OCI-M1 (cell line): ENCODE results near the gene SLC6A2.

Source experiments
- DNase-seq: peaks from one replicate; lab custom pipeline; 2025; lab: John Stamatoyannopoulos, UW

The SLC6A2 gene

DNA sequence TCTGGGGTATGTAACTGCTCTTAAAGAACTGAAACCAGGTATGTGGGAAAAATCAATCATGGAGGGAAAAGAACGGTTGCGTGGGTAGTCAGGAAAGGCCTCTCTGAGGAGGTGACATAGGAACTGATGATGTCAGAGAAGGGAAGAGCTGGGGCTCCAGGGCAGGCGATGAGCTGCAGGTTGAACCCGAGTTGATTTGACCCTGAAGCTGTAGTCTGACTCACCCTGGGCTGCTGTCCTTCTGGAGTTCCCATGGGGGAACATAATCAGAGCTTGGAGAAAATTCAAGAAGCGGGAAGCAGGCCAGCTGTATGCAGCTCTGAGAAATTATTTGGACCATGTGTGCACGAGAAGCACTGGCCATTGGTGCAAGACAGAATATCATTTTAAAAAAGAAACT lies 16.7 kb downstream of the SLC6A2 start:
- DNase-seq = no peak

DNA sequence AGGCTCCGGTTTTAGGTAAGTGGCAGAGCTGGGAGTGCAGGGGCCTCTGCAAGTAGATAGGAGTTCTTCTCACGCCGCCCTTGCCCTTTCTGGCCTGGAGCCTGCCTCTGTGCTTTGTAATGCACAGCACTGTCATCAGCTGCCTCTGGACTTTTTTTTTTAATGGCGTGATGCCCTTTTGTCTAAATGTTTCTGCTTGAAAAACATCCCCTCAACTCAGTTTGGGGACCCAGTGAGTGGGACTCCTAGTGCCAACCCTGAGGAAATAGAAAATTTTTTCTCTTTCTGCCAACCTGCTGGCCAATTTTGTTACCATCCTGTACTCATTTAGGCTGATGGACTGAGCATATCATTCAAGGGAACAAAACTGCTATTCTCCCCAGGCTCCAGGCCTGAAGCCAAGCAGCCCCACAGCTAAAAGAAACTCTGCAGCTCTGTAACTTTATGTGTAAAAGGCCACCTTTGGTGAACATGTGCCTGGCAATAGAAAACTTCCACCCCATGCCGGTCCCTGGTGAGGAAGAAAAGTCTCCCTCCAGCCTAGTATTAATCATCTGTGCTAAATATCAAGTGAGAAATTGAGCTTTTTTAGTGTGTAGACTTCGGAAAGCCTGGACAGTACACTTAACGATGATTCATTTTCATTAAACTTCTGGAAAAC lies 22.5 kb downstream of the SLC6A2 start:
- DNase-seq = no peak

DNA sequence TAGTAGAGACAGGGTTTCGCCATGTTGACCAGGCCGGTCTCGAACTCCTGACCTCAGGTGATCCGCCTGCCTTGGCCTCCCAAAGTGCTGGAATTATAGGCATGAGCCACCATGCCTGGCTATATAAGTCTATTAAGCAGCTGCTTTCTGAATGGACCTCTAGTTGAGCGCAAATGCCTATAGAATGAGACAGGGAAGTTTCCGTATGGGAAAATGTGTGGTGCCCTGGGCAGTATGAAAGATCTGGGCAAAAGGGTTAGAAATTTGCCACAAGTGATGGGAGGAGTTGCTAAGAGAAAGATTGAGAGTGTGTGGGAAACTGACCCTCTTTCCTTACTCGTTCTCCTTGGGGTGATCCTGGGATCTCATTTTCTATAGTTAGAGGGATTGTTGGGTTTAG lies 26.3 kb downstream of the SLC6A2 start:
- no peak for DNase-seq

DNA sequence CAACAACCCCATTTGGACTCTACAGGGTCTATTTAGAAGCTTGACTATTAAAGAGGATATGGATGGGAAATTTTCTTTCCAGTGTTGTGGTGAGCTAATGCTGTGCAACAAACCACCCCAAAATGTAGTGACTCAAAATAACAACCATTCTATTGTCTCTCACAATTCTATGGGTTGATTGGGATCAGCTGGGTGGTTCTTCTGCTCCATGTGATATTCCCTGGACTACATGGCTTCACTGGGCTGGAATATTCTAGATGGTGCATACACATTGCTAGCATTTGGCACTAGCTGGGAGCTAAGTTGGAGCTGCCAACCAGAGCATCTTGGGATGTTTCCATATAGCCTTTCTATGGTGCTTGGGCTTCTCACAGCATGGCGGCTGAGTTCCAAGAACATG lies 30.2 kb downstream of the SLC6A2 start:
- no peak for DNase-seq

DNA sequence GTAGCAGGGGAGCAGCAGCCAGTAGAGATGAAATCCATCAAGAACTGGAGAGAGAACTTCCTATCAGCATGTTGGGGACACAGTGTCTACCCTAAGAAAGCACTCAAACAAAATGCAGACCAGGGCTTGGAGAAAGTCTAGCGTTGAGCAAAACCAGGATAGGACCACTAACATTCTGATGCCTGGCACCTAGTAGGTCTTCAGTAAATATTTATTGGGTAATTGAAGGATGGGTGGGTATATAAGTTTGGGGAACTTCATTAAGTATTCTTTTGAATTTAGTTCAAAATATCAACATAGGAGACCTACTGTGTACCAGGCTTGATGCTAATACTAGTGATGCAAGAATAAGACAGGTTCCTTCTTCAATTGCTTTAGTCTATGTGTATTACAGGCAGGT lies 30.9 kb downstream of the SLC6A2 start:
- no peak for DNase-seq

DNA sequence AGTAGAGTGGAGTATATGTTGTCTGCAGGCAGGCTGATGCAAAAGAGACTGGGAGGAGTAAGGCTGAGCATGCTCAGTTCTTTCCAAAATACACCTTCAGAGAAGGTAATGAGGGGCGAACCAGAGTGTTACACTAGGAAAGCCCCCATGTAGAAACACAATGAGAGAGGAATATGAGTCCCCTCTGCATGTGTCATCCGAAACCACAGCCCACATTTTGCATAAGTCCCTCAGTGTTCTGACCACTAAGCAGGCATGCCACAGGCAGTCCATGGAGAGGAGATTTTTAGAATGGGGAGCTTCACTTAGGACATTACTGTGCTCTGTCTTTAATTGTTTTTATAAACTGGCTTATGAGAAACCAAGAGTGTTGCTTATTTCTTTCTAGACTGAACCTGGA lies 32.0 kb downstream of the SLC6A2 start:
- no peak for DNase-seq

DNA sequence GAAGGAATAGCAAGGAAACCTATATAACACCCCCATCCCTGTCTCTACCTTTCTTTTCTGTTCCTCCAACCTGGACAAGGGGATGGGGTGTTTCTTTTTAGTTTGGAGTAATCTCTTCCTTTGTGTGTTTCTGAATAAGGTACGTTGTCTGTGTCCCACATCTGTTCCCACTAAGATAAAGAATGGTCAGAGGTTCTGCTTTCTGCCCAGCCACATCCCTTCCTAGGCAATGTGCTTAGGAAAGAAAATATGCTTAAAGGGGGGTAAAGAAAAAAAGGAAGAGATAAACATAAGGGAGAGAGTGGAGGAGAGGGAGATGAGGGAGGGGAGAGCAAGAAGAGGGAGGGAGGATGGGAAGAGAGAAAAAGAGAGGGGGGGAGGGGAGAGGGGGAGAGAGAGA lies 35.1 kb downstream of the SLC6A2 start:
- peak; percentile 10 for DNase-seq

DNA sequence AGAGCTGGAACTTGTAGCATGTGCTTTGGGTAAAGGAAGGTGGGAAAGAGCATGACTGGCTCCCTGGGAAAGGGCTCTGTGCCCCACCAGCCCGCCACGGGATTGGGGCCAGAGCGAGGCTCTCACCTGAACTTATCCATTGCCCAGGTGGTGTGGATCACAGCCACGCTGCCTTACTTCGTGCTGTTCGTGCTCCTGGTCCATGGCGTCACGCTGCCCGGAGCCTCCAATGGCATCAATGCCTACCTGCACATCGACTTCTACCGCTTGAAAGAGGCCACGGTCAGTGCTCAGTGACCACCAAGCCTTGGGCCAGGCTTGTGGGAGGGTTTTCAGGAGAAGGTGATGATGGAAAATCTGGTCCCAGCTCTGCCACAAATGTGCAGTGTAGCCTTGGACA lies 36.0 kb downstream of the SLC6A2 start:
- no peak for DNase-seq

DNA sequence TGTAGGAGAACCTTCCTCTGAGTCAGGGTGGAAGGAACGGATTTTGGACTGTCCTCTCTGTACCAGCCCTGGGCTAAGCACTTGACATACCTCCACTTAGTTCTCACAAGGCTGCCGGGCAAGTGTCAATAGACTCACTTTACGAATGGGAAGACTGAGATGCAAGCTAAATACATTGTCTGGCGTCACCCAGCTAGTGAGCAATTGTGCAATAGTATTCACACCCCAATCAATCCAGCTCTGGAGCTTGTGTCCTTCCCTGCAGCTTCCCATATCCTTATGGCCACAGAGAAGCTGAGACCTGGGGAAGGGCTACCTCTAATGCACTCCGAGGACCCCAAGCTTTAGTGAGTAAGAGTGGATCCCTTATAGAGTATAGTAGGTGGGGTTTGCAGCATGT lies 39.8 kb downstream of the SLC6A2 start:
- no peak for DNase-seq

DNA sequence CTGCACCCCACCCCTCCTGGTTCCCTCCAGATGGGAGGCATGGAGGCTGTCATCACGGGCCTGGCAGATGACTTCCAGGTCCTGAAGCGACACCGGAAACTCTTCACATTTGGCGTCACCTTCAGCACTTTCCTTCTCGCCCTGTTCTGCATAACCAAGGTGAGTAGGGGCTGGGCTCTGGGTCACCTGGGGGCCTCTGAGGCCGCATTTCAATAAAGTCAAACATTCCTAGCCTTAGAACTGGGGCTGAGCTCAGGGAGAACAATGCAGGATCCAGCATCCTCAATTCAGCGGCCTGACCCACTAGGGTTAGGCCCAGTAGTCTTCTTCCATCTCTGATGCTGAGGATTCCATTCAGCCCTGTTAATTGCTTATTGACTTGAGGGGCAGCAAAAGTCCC lies 42.1 kb downstream of the SLC6A2 start:
- DNase-seq = no peak

DNA sequence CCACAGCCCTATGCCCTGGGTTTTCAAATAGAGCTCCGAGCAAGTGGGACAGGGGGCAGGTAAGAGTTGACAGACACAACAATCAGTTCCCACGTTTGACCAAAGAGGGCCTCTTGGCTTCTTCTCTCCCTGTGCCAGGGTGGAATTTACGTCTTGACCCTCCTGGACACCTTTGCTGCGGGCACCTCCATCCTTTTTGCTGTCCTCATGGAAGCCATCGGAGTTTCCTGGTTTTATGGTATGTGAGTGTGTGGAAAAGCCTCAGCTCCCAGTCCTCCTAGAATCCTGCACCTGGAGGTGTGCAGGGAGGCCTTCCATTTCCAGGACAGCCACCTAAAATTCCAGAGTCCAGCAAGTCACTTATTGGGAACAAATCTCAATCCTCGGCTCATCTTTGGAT lies 42.5 kb downstream of the SLC6A2 start:
- DNase-seq = no peak

DNA sequence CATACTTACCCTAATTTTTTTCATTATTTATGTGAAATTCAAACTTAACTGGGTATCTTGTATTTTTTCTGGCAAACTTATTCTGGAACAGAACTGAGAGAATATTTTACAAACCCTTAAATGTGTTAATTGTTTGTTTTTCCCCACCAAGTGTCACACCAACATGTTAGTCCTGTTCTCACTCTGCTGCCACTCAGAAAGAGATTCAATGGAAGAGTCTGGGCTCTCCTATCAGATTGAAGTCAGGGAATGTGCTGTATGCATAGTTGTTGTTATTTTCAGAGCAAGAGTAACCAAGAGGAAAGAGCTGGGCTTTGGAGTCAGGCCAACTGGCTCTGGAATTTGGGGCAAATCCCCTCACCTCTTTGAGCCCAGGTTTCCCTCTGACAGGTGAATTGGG lies 43.2 kb downstream of the SLC6A2 start:
- no peak for DNase-seq

DNA sequence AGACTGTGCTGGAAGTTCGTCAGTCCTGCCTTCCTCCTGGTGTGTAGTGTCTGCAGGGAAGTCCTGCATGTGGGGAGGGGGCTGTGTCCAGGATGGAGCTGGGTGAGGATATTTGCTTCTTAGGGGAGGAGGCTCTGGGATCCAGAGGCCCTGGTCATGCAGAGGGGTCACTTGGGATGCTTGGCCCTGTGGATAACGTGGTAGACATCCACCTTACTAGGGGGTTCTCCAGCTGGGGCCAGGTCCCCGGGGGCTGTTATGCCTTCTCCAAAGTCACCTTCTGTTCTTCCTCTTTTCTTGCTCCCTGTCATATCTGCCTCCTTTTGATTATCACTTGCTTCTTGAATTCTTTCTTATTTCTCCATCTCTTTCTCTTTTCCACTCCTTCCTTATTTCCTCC lies 43.8 kb downstream of the SLC6A2 start:
- DNase-seq = no peak

DNA sequence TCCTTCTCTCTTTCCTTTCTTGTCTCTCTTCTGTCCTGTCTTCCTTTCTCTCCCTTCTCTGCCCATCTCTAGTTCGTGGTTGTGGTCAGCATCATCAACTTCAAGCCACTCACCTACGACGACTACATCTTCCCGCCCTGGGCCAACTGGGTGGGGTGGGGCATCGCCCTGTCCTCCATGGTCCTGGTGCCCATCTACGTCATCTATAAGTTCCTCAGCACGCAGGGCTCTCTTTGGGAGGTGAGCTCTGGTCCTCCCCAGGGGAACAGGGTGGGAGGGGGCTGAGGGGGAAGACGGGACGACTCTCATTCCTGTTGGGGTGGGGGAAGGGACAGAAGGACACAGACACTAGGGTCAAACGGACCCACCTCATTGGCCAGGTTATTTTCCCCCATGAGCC lies 44.3 kb downstream of the SLC6A2 start:
- no peak for DNase-seq

DNA sequence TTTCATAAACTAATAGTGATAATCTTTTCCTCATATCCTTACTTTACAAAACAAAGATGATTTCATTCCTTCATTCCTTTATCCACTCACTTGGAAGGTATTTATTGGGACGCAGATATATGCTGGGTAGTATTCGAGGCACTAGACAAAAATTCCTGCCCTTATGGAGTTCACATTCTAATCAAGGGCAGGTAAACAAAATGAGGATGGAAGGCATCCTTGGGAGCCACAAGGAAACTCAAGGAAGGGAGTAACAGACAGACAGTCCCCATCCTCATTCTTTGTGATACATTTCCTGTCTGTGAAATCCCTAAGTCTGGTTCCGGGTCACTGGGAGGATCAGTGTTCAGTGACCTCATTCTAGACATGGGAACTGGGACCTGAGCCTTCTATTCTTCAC lies 45.2 kb downstream of the SLC6A2 start:
- DNase-seq = no peak

DNA sequence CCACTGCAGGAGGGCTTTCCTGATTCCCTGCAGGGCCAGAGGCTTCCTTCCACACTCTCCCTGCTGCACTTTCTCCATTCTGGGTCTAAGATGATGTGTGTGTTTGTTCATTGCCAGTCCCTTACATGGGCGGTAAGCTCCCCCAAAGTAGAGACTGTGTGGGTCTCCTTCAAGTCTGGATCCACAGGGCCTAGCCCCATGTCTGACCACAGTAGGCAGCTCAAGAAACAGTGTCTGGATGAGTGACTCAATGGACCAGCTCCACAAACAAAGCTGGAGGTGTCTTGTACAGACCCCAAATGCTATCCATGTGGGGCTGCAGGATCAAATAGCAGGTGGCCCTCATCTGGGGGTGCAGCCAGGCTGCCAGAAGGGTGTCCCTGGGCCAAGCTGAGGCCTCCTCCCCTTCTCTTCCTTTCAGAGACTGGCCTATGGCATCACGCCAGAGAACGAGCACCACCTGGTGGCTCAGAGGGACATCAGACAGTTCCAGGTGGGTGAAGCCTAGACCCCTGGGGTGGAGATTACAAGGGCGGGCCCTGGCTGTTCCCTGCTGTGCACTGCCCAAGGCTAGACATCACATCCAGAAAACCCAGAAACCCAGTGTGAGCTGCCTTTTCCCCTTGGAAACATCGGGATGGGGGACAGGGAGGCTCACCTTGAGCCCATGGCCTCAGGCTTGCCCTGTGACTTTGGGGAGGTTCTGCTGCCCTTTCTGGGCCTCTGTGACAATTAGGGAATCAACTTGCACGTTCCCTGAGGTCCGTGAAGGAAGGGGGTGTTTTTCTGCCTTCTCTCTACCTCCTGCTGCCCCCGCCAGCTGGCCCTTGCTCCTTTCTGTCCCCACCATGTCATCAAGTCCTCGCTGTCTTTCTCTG lies 45.9 kb downstream of the SLC6A2 start:
- DNase-seq = peak; percentile 57

DNA sequence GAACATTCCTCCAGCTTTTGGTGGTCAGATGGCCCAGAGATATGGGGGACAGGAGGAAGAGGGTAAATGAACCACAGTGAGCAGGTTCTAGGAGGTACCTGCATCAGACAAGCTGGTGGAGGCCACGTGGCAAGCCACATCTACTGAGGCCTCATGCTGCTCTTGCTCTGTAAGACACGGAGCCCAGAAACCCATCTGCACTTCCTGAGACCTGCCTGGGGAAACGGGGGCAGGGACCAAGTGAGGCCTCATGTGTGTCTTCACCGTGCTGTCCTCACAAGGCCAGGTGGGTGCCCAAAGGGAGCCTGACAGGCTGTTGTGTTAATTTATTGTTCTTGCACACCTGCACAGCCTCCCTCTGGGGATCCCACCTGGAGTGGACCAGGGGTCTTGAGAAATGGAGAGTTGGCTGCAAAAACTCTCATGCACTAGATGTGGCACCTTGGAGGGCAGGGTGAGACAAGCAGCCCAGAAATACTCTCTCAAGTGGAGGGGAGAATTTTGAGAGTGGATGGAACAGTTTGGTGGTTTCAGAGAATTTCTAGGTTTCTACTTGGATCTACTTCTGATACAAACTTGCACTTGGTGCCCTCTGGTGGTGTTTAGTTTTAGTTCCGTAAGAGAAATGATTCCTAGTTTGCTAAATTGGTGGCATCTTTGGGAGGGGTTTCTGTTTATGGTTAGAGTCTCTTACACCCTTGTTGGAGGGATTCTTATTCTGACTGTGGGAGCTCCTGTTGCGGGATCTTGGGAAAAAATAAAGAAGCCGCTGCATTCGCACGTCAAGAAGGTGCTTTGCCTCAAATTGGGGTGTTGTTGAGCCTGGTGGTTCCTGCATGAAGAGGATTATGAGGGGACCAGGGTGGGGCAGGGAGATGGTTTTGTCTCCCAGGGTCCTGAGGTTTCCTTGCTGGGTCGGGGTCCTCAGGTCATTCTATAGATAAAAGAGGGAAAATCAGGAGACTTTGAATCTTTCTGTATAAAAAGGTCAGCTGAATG lies 47.5 kb downstream of the SLC6A2 start:
- DNase-seq = peak; percentile 55

DNA sequence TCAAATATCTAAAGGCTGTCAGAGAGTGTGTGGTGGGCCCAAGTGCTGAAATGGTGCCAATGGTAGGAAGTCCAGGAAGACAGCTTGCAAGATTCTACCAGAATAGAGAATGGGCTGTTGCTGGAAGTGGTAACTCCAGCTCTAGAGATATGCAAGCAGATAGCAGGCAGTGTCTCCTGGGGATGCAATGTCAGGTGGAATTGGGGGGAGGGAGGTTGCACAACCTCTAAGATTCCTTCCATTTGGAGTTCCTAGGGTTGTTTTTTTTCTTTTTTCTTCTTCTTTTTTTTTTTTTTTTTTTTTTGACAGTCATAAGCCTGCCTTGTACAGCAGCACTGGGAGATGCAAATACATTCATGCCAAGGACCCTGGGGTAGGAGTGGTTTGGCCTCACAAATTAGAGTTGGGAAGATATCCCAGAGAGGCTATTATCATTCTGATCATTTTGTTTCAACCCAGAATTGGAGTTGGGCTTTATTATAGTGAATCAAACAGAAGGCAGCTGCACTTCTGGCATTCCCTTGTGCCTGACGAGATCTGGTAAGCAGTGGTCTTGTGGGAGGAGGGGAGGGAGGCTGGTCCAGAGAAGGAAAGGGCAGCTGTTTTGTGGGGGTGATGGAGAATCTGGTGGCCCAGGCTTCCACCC lies 51.1 kb downstream of the SLC6A2 start:
- DNase-seq = no peak

DNA sequence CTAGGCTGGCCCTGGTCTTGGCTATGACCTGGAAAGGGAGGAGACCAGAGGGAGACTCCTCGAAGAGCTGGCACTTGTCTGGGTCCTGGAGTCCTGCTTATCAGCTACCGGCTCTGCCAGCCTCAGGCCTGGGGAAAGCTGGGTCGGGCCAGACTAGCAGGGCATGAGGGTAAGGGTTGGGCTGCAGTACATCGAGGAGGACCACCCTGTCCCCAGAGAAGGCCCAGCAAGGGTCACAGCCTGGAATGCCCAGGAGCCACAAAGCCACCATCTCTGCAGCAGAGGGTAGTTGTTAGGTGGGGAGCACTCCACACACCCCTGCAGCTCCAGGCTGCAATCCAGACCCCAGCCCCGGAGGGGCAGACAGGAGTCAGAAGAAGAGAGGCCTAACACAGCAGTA lies 54.0 kb downstream of the SLC6A2 start:
- DNase-seq = no peak

DNA sequence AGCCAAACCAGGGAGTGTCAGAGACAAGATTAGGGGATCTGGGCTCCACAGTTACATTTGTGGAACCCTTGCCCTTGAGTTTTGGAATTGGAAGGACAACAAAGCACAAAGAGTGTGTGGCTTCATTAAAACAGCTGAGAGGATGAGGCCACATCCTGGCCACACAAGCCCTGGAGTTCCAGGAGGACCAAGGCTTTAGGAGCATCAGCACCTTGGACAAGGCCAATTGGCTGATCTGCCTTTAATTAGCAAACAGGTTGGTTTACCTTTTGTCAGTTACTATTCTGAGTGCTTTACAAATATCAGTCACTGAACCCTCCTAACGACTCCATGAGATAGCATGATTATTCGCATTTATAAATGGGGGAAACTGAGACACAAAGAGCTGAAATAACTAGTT lies 54.7 kb downstream of the SLC6A2 start:
- DNase-seq = no peak

DNA sequence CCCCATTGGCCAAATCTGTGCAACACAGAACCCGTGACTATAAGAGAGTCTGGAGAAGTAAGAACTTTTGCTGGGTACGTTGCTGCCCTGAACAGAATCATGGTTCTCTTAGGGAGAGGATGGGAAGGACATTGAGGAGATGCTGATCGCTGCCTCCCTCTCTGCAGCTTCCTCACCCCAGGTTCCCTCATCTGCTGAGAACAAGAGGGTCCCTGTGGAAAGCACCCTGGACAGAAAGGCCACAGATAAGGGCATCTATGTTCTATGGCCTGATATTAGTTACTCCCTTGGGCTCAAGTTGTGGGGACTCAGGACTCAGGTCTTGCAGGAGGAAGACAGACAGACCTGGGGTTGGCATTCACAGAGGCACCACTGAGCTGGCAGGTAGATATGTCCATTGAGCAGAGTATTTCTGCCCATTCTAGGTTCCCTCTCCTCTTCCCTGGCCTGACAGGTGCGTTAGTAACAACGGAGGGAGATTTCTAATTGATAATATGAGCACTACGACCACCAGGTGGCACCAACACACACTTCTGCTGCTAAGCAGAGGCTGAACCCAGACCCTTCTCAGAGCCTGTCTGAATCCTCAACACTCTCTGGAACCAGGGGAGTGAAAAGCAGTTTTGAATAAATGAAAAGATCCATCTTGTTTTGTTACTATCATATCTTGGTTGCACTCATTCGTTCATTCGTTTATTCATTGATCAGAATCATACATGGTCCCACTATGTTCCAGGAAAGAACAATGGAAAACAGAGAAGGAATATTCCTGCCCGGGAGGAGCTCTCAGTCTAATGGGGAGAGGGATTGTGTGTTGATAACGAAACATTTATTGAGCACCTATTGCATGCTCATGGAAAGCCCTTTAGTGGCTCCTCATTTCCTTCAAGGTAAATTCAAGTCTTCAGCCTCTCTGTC lies 56.4 kb downstream of the SLC6A2 start:
- DNase-seq = peak; percentile 55
